Immature natural killer cell (primary cell): ENCODE data around the gene GPC3. TPM values are rescaled to one million over a fixed set of nuclear protein-coding genes. Genes with fewer than 3 reads are reported as not detected.
"Not testable (repeated sequence)": the region's sequence is repeated elsewhere in the genome, so short reads cannot be mapped to it uniquely, and the experiment has no call there.

ENCODE experiments used
- DNase-seq, 3 donors: peaks; one replicate each; pipeline ENCODE4 v3.0.0; 2022; ENCODE audit warnings: mixed read lengths in 1 of 3
- H3K27ac Mint-ChIP-seq, 6 donors: one replicate each; pipeline ENCODE4 v1.8.0; 2020; ENCODE audit warnings: mixed read lengths in 6 of 6, mild to moderate bottlenecking in 5 of 6, inconsistent platforms in 4 of 6, moderate library complexity in 3 of 6
- H3K27me3 Mint-ChIP-seq, 3 donors: one replicate each; pipeline ENCODE4 v1.8.0; 2020 to 2021; ENCODE audit warnings: low read depth in 3 of 3, mild to moderate bottlenecking in 3 of 3, mixed read lengths in 3 of 3, moderate library complexity in 3 of 3, inconsistent platforms in 1 of 3
- H3K36me3 Mint-ChIP-seq, 3 donors: one replicate each; pipeline ENCODE4 v1.8.0; 2020; ENCODE audit warnings: mixed read lengths in 3 of 3, inconsistent platforms in 2 of 3, mild to moderate bottlenecking in 2 of 3
- H3K4me1 Mint-ChIP-seq, 2 donors: one replicate each; pipeline ENCODE4 v1.8.0; 2020; ENCODE audit warnings: inconsistent platforms in 2 of 2, mild to moderate bottlenecking in 2 of 2, mixed read lengths in 2 of 2, moderate library complexity in 1 of 2
- H3K4me3 Mint-ChIP-seq, 5 donors: one replicate each; pipeline ENCODE4 v1.8.0; 2020; ENCODE audit warnings: mild to moderate bottlenecking in 5 of 5, mixed read lengths in 5 of 5, inconsistent platforms in 3 of 5, moderate library complexity in 3 of 5
- H3K9me3 Mint-ChIP-seq, 6 donors: one replicate each; pipeline ENCODE4 v1.8.0; 2020; ENCODE audit warnings: mild to moderate bottlenecking in 6 of 6, mixed read lengths in 6 of 6, inconsistent platforms in 4 of 6, moderate library complexity in 3 of 6
- polyA plus RNA-seq, 3 donors: library from polyadenylated mRNA; unstranded; fragments of 300-500 nt; fragmentation: Illumina TruSeq; gene quantifications; one replicate each; pipeline ENCODE4 v1.2.3, GENCODE V29; 2021

GPC3 gene
- polyA plus RNA-seq, 3 donors from 2014 or later, result not detected

DNA sequence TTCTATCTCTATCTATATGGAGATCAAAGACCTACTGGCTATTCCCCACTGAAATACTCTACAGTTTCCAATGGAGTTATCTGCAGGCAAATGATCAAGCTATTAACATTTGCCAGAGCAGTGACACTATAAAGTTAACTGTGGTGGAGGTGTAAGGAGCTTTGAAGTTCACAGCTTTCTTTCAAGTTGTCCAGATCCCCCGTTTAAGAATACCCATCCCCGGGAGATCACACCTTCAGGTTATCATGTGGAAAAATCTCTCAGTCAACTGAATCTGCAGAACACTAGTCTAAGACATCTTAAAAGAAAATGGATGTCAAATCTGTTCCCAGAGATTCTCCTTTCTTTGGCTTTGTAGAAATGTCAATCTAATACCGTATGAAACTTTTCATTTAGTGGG lies 80.1 kb downstream of the GPC3 start:
- Mint-ChIP-seq H3K4me1 (no peaks in the 10 kb centered on the region), H3K27me3 (peaks cover 0 to 5% (median 0%) of the 10 kb centered on the region in 3 donors), H3K27ac (no peak overlapping the region), H3K36me3 (no peaks in the 10 kb centered on the region), H3K9me3 (no peaks in the 10 kb centered on the region), H3K4me3 (no peak overlapping the region)
- no peak for DNase-seq

DNA sequence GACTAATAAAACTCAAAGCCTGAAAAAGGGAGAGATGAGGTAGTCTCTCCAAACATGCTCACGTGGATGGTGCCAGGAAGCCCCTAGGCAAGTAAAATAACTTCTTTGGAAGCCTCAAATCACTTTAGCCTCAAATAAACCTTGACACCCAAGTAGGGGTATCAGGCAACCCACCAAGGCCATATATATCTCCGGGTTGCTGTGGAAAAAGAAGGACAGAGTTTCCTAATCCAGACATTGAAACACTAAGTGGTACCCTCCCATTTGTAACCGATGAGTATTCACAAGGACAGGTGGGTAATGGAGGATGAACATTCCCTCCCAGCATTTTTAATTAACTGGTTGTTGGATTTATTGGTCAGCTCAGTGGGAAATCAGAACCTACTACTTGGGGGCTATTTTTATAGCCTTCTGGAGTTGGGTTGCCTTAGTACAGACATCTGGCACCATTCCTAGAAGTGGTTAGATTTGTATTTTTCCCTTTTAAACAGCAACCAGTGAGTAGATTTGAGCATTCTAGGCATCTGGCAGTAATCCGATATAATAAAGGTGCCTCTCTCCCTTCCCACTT lies 87.7 kb downstream of the GPC3 start:
- Mint-ChIP-seq H3K27me3 (peaks cover 0 to 3% (median 2%) of the 10 kb centered on the region in 3 donors), H3K36me3 (no peaks in the 10 kb centered on the region), H3K4me1 (no peaks in the 10 kb centered on the region), H3K27ac (no peak overlapping the region), H3K4me3 (no peak overlapping the region), H3K9me3 (no peaks in the 10 kb centered on the region)
- no peak for DNase-seq

DNA sequence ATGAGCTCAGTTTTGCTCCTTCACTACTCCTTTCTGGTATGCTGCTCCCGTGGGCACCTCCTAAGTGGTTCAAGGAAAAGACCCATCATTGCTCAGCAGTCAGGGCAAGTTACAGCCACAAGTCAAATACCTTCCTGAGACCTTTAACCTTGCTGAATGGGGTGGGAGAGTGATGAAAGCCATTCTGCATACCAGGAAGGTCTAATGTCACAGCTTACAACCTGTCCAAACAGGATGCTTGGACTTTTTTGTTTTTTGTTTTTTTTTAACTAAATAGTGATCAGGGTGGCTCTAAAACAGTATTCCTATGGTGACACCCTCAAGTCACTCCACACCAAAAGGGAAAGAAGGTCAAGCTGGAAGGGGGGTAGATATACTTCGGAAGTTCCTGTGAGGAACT lies 93.1 kb downstream of the GPC3 start:
- no peaks in the 10 kb centered on the region for H3K9me3 Mint-ChIP-seq
- DNase-seq, result no peak
- no peaks in the 10 kb centered on the region for H3K4me1 Mint-ChIP-seq
- no peak overlapping the region for H3K4me3 Mint-ChIP-seq
- H3K27ac Mint-ChIP-seq, result no peak overlapping the region
- H3K27me3 Mint-ChIP-seq, result peaks cover 0 to 6% (median 2%) of the 10 kb centered on the region in 3 donors
- H3K36me3 Mint-ChIP-seq, result no peaks in the 10 kb centered on the region

DNA sequence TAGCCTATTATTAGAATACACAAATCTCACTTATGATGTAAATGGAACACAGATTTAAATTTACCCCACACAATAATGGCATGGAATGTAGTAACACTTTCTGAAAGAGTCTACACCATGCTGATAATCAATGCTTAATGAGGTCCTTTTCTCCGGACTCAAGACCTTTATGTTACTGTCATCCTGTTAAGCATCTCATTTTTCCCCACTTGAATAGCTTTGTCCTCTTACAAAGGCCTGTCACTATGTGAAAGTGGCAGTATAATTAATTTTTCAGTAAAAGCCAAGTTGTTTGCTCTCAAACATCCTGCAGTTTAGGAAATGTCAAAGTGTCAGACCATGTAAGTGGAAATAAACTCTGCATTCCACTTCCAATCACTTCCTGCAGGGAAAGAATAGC lies 96.4 kb downstream of the GPC3 start:
- Mint-ChIP-seq H3K4me3 (no peak overlapping the region), H3K27ac (no peak overlapping the region), H3K9me3 (no peaks in the 10 kb centered on the region), H3K4me1 (no peaks in the 10 kb centered on the region), H3K27me3 (peaks cover 1 to 4% (median 2%) of the 10 kb centered on the region in 3 donors), H3K36me3 (no peaks in the 10 kb centered on the region)
- no peak for DNase-seq

DNA sequence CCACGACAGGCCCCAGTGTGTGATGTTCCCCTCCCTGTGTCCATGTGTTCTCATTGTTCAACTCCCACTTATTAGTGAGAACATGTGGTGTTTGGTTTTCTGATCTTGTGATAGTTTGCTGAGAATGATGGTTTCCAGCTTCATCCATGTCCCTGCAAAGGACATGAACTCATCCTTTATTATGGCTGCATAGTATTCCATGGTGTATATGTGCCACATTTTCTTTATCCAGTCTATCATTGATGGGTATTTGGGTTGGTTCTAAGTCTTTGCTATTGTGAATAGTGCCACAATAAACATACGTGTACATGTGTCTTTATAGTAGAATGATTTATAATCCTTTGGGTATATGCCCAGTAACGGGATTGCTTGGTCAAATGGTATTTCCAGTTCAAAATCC lies 97.3 kb downstream of the GPC3 start:
- not testable (repeated sequence) for H3K36me3 Mint-ChIP-seq, H3K4me3 Mint-ChIP-seq, DNase-seq, H3K9me3 Mint-ChIP-seq, H3K27ac Mint-ChIP-seq, H3K27me3 Mint-ChIP-seq, H3K4me1 Mint-ChIP-seq

DNA sequence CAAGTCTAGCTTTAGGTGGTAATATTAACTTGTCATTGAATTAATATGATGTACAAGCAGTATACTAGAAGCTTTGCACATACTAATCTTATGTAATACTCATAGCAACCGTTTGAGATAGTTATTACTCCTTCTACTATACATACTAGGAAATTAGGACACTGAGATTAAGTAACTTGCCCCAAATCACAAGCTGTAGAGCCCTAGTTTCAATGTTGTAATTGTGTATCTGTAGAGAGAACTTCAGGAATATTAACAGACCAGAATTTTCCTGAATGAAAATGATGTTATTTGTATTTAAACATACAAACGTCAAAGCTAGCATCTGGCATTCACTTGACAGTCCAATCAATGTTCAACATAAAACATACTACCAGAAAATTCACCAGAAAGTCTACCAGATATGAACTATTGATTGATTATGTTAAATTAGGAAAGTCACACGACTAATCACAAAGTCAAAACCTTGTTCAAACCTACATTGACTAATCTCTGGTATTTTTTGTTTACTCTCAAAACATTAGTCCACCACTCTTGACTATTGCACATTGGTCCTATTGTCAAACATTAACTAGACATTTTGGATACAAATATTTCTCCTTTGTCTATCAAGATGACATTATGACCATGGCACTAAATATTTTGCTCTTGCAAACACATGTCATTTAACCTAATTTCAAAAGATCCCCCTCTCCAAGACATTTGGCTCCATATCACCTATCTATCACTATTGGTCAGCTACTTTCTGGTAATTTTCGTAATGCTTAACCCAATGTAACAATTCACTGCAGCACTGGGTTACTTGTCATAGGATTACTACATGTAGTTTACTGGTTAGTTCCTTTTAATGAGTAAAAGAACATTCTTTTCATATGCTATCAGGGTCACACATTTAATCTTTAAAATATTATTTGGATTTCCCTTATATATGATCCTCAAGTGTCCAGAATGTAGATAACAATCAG lies 100.7 kb downstream of the GPC3 start:
- DNase-seq, result no peak
- H3K4me1 Mint-ChIP-seq, result no peaks in the 10 kb centered on the region
- no peak overlapping the region for H3K27ac Mint-ChIP-seq
- H3K36me3 Mint-ChIP-seq, result no peaks in the 10 kb centered on the region
- H3K4me3 Mint-ChIP-seq, result no peak overlapping the region
- no peaks in the 10 kb centered on the region for H3K9me3 Mint-ChIP-seq
- peaks cover 1 to 4% (median 2%) of the 10 kb centered on the region in 3 donors for H3K27me3 Mint-ChIP-seq

DNA sequence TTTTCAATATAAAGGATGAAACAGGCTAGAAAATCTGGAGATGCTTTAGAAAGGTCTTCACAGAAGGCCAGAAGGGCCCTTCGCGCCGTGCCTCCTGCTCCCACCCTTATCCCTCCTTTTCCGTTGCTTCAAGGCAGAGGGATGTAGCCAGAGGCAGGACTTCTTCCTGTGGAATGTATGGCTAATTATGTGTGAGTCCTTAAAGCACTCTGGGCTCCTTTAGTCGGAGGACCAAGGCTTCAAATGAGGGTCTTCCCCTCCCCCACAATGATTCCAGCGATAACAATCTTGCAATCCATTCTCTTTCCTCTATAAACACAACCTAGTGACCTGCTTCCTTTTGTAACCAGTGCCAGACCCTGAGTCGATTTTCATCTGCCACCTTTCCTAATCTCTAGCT lies 103.5 kb downstream of the GPC3 start:
- Mint-ChIP-seq H3K27ac (no peak overlapping the region), H3K27me3 (peaks cover 0 to 2% (median 1%) of the 10 kb centered on the region in 3 donors), H3K4me1 (no peaks in the 10 kb centered on the region), H3K36me3 (no peaks in the 10 kb centered on the region), H3K9me3 (no peaks in the 10 kb centered on the region), H3K4me3 (no peak overlapping the region)
- no peak for DNase-seq

DNA sequence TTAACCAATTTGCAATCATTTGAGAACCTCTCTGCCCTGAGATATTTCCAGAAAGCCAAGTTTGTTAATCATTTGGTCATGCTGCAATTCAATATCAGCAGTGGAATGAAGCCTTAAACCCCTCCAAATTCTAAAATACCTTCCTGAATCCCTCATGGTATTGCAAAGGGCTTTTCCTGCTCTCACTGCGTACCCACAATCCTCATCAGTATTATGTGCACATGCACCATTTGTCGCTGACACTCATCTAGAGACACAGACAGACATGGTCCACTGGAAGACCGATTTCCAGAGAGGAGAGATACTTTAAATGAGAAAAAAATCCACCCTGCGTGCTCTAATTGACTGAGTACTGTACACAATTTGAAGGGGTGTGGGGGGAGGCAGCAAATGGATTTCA lies 104.4 kb downstream of the GPC3 start:
- H3K27ac Mint-ChIP-seq, result no peak overlapping the region
- no peak overlapping the region for H3K4me3 Mint-ChIP-seq
- H3K9me3 Mint-ChIP-seq, result no peaks in the 10 kb centered on the region
- H3K36me3 Mint-ChIP-seq, result no peaks in the 10 kb centered on the region
- no peak for DNase-seq
- no peaks in the 10 kb centered on the region for H3K27me3 Mint-ChIP-seq
- no peaks in the 10 kb centered on the region for H3K4me1 Mint-ChIP-seq

DNA sequence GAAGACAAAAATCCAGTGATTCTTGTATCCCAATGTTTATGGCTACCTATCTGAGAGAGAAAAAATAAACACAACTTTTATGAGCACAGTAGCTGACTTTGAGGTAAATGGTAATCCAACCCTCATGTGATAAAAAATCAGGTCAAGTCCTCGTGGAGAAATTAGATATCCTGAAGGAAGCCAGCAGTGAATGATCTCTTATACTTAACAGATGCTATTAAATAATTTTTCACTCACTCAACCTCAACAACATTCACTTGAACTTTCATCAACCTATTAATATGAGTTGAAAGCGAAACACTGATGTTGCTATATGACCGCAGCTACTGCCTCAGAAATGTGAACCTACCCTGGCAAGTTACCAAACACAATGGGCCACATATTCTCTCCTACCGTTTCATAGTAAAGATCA lies 105.4 kb downstream of the GPC3 start:
- DNase-seq, result no peak
- Mint-ChIP-seq H3K9me3 (no peaks in the 10 kb centered on the region), H3K27me3 (no peaks in the 10 kb centered on the region), H3K27ac (no peak overlapping the region), H3K36me3 (no peaks in the 10 kb centered on the region), H3K4me3 (no peak overlapping the region), H3K4me1 (no peaks in the 10 kb centered on the region)

DNA sequence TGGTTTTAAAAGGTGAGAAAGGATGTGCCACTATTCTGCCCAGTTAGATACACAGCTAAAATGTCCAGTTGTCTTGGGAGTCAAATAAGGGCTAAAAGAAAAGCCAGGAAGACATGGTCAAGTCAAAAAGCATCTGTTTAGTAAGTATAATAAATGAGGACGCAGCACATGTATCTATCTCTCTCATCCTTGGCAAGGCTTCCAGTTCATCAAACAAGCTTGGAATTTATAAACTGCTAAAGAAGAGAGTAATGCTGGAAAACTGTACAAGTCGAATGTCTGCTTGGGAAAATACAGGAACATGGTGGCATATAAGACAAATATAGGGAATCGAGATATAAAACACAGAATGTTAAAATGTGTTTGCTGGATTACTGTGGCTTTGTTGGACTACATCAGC lies 106.7 kb downstream of the GPC3 start:
- DNase-seq, result no peak
- Mint-ChIP-seq H3K27ac (no peak overlapping the region), H3K27me3 (no peaks in the 10 kb centered on the region), H3K9me3 (no peaks in the 10 kb centered on the region), H3K4me3 (no peak overlapping the region), H3K4me1 (no peaks in the 10 kb centered on the region), H3K36me3 (no peaks in the 10 kb centered on the region)

DNA sequence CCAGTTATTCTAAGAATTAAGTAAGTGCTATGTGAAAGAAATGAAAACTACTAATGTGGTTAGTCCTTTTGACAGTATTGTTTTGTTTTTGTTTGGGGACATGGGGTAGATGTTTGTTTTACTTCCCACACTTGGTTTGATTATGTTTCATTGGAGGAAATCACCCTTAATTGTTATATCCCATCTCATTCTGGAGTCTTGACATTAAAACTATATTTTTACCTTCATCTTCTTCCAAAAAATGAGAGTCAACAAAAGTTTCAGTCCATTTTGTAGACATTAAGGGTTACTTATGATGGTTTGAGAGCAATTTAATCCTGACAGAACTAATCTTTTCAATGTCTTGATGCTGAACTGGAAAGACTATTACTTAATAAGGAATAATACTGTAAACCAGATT lies 108.7 kb downstream of the GPC3 start:
- no peaks in the 10 kb centered on the region for H3K36me3 Mint-ChIP-seq
- peaks cover 0 to 2% (median 0%) of the 10 kb centered on the region in 3 donors for H3K27me3 Mint-ChIP-seq
- H3K27ac Mint-ChIP-seq, result no peak overlapping the region
- H3K9me3 Mint-ChIP-seq, result no peaks in the 10 kb centered on the region
- H3K4me1 Mint-ChIP-seq, result no peaks in the 10 kb centered on the region
- DNase-seq, result no peak
- H3K4me3 Mint-ChIP-seq, result no peak overlapping the region

DNA sequence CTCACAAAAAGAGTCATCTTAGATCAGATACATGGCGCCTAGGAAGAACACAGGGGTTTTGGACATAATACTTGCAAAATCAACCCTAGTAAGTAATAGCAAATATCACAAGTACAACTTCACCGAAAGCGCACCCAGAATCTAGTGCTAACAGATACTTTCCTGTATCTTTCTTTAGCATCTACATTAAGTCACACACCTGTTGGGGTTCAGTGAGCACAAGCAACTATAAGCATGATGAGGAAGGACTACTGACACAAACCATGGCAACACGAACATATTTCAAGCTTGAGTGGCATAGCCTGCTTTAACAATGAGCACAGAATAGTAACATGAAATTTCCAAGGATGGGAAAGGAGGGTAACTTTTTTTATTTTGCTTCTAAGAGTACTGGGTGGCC lies 116.1 kb downstream of the GPC3 start:
- Mint-ChIP-seq H3K9me3 (peaks cover 0 to 1% (median 0%) of the 10 kb centered on the region in 6 donors), H3K27me3 (peaks cover 0 to 7% (median 2%) of the 10 kb centered on the region in 3 donors), H3K4me3 (no peak overlapping the region), H3K36me3 (peaks cover 0 to 5% (median 0%) of the 10 kb centered on the region in 3 donors), H3K27ac (no peak overlapping the region), H3K4me1 (no peaks in the 10 kb centered on the region)
- DNase-seq, result no peak

DNA sequence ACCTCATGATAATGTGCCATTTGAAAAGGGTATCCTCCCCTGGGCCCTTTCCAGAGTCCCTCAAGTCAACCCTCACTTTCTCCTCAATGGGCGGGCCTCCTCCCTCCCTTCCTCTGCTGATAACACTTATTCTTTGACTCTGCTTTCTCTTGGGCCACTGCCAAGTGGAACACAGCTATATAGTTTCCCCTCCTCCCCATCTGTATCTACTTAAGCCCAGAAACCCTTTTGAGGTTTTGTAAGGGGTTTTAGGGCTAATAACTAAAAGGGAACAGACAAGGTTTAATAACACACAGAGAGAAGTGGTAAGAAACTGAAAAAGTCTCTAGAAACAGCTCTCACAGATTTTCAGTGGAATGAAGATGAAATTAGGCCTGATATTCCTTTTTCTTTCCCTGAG lies 116.7 kb downstream of the GPC3 start:
- Mint-ChIP-seq H3K4me1 (no peaks in the 10 kb centered on the region), H3K9me3 (peaks cover 0 to 1% (median 0%) of the 10 kb centered on the region in 6 donors), H3K27ac (no peak overlapping the region), H3K4me3 (no peak overlapping the region), H3K27me3 (peaks cover 0 to 7% (median 2%) of the 10 kb centered on the region in 3 donors), H3K36me3 (peaks cover 0 to 5% (median 0%) of the 10 kb centered on the region in 3 donors)
- no peak for DNase-seq

DNA sequence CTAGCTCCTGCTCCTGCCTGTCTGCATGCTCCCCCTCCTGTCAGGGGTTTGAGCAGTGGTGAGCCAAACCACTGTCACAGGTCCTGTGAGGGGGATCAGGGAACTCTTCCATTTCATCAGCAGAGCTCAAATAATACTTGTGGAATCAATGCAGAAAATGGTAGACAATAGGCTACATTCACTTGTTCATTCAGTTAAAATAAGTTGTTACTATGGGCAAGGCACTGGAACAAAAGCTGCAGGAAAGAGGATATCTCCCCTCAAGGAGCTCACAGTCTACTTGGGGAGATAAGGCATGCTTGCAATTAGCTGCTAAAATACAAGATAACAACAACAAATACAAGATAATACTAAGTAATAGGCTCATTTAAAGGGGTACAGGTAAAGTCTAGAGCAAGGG lies 117.1 kb downstream of the GPC3 start:
- Mint-ChIP-seq H3K4me3 (no peak overlapping the region), H3K27me3 (peaks cover 0 to 9% (median 2%) of the 10 kb centered on the region in 3 donors), H3K36me3 (peaks cover 0 to 5% (median 0%) of the 10 kb centered on the region in 3 donors), H3K4me1 (no peaks in the 10 kb centered on the region), H3K27ac (no peak overlapping the region), H3K9me3 (peaks cover 0 to 1% (median 0%) of the 10 kb centered on the region in 6 donors)
- no peak for DNase-seq
